ENCODE data around the gene ITGB2. TPM values are rescaled to one million over a fixed set of nuclear protein-coding genes. Genes with fewer than 3 reads are reported as not detected.

The ITGB2 gene
- total RNA-seq, 1 donor from 2014 or later = 19.8 TPM

GRCh38 chr21:44856131-44856530 is 64.6 kb downstream of the ITGB2 start:
- Histone ChIP-seq H3K27ac (ENCODE audit: low read depth, low read length) (peak overlapping the region; percentile 57), H3K36me3 (ENCODE audit: control insufficient read depth in 3 of 3, insufficient read depth in 3 of 3, low read length in 3 of 3) (peaks cover 40 to 53% (median 45%) of the 10 kb centered on the region in 3 donors), H3K9ac (ENCODE audit: low read depth in 1 of 3, low read length in 3 of 3) (peak overlapping the region in 1 of 3 donors; percentile 65), H3K9me3 (ENCODE audit: control insufficient read depth in 3 of 3, low read length in 3 of 3) (no peaks in the 10 kb centered on the region), H3K4me1 (ENCODE audit: control insufficient read depth in 3 of 3, insufficient read depth in 3 of 3, low read length in 3 of 3) (peaks cover 10 to 44% (median 41%) of the 10 kb centered on the region in 3 donors), H3K27me3 (ENCODE audit: control insufficient read depth in 3 of 3, insufficient read depth in 3 of 3, low read length in 3 of 3) (no peaks in the 10 kb centered on the region), H3K4me3 (ENCODE audit: low read length in 3 of 3) (peak overlapping the region in 1 of 3 donors; percentile 0)

- H3K36me3 ChIP-seq (ENCODE audit: control insufficient read depth in 3 of 3, insufficient read depth in 3 of 3, low read length in 3 of 3) = peaks cover 45 to 56% (median 47%) of the 10 kb centered on the region in 3 donors
- no peaks in the 10 kb centered on the region for H3K9me3 ChIP-seq (ENCODE audit: control insufficient read depth in 3 of 3, low read length in 3 of 3)
- H3K27ac ChIP-seq (ENCODE audit: low read depth, low read length) = peak overlapping the region; percentile 57
- no peak overlapping the region for H3K4me3 ChIP-seq (ENCODE audit: low read length in 3 of 3)
- H3K27me3 ChIP-seq (ENCODE audit: control insufficient read depth in 3 of 3, insufficient read depth in 3 of 3, low read length in 3 of 3) = no peaks in the 10 kb centered on the region
- H3K9ac ChIP-seq (ENCODE audit: low read depth in 1 of 3, low read length in 3 of 3) = peak overlapping the region in 2 of 3 donors; percentile 25 to 65
- H3K4me1 ChIP-seq (ENCODE audit: control insufficient read depth in 3 of 3, insufficient read depth in 3 of 3, low read length in 3 of 3) = peaks cover 10 to 50% (median 41%) of the 10 kb centered on the region in 3 donors
Observed at GRCh38 chr21:44855572-44855971, 65.1 kb downstream of the ITGB2 start.

- Histone ChIP-seq H3K9ac (ENCODE audit: low read depth in 1 of 3, low read length in 3 of 3) (peak overlapping the region in 1 of 3 donors; percentile 65), H3K4me1 (ENCODE audit: control insufficient read depth in 3 of 3, insufficient read depth in 3 of 3, low read length in 3 of 3) (peaks cover 10 to 54% (median 41%) of the 10 kb centered on the region in 3 donors), H3K36me3 (ENCODE audit: control insufficient read depth in 3 of 3, insufficient read depth in 3 of 3, low read length in 3 of 3) (peaks cover 48 to 60% (median 54%) of the 10 kb centered on the region in 3 donors), H3K9me3 (ENCODE audit: control insufficient read depth in 3 of 3, low read length in 3 of 3) (no peaks in the 10 kb centered on the region), H3K27me3 (ENCODE audit: control insufficient read depth in 3 of 3, insufficient read depth in 3 of 3, low read length in 3 of 3) (no peaks in the 10 kb centered on the region), H3K4me3 (ENCODE audit: low read length in 3 of 3) (no peak overlapping the region), H3K27ac (ENCODE audit: low read depth, low read length) (peak overlapping the region; percentile 57)
Observed at GRCh38 chr21:44854664-44855446, 65.8 kb downstream of the ITGB2 start.

GRCh38 chr21:44854391-44854663 is 66.4 kb downstream of the ITGB2 start:
- H3K4me3 ChIP-seq (ENCODE audit: low read length in 3 of 3) = no peak overlapping the region
- peaks cover 48 to 61% (median 56%) of the 10 kb centered on the region in 3 donors for H3K36me3 ChIP-seq (ENCODE audit: control insufficient read depth in 3 of 3, insufficient read depth in 3 of 3, low read length in 3 of 3)
- H3K9ac ChIP-seq (ENCODE audit: low read depth in 1 of 3, low read length in 3 of 3) = no peak overlapping the region
- H3K27me3 ChIP-seq (ENCODE audit: control insufficient read depth in 3 of 3, insufficient read depth in 3 of 3, low read length in 3 of 3) = no peaks in the 10 kb centered on the region
- H3K9me3 ChIP-seq (ENCODE audit: control insufficient read depth in 3 of 3, low read length in 3 of 3) = no peaks in the 10 kb centered on the region
- peak overlapping the region; percentile 57 for H3K27ac ChIP-seq (ENCODE audit: low read depth, low read length)
- H3K4me1 ChIP-seq (ENCODE audit: control insufficient read depth in 3 of 3, insufficient read depth in 3 of 3, low read length in 3 of 3) = peaks cover 10 to 54% (median 41%) of the 10 kb centered on the region in 3 donors

- no peak overlapping the region for H3K4me3 ChIP-seq (ENCODE audit: low read length in 3 of 3)
- peaks cover 48 to 60% (median 57%) of the 10 kb centered on the region in 3 donors for H3K36me3 ChIP-seq (ENCODE audit: control insufficient read depth in 3 of 3, insufficient read depth in 3 of 3, low read length in 3 of 3)
- peaks cover 8 to 50% (median 37%) of the 10 kb centered on the region in 3 donors for H3K4me1 ChIP-seq (ENCODE audit: control insufficient read depth in 3 of 3, insufficient read depth in 3 of 3, low read length in 3 of 3)
- no peaks in the 10 kb centered on the region for H3K27me3 ChIP-seq (ENCODE audit: control insufficient read depth in 3 of 3, insufficient read depth in 3 of 3, low read length in 3 of 3)
- H3K27ac ChIP-seq (ENCODE audit: low read depth, low read length) = no peak overlapping the region
- no peaks in the 10 kb centered on the region for H3K9me3 ChIP-seq (ENCODE audit: control insufficient read depth in 3 of 3, low read length in 3 of 3)
- H3K9ac ChIP-seq (ENCODE audit: low read depth in 1 of 3, low read length in 3 of 3) = no peak overlapping the region
Observed at GRCh38 chr21:44853601-44854390, 66.9 kb downstream of the ITGB2 start.

- Histone ChIP-seq H3K4me3 (ENCODE audit: low read length in 3 of 3) (no peak overlapping the region), H3K36me3 (ENCODE audit: control insufficient read depth in 3 of 3, insufficient read depth in 3 of 3, low read length in 3 of 3) (peaks cover 46 to 51% (median 47%) of the 10 kb centered on the region in 3 donors), H3K4me1 (ENCODE audit: control insufficient read depth in 3 of 3, insufficient read depth in 3 of 3, low read length in 3 of 3) (peaks cover 17 to 58% (median 42%) of the 10 kb centered on the region in 3 donors), H3K27me3 (ENCODE audit: control insufficient read depth in 3 of 3, insufficient read depth in 3 of 3, low read length in 3 of 3) (no peaks in the 10 kb centered on the region), H3K9ac (ENCODE audit: low read depth in 1 of 3, low read length in 3 of 3) (peak overlapping the region in 1 of 3 donors; percentile 57), H3K9me3 (ENCODE audit: control insufficient read depth in 3 of 3, low read length in 3 of 3) (no peaks in the 10 kb centered on the region), H3K27ac (ENCODE audit: low read depth, low read length) (no peak overlapping the region)
Observed at GRCh38 chr21:44850905-44851657, 69.6 kb downstream of the ITGB2 start.

- H3K9ac ChIP-seq (ENCODE audit: low read depth in 1 of 3, low read length in 3 of 3) = no peak overlapping the region
- H3K36me3 ChIP-seq (ENCODE audit: control insufficient read depth in 3 of 3, insufficient read depth in 3 of 3, low read length in 3 of 3) = peaks cover 44 to 46% (median 45%) of the 10 kb centered on the region in 3 donors
- no peak overlapping the region for H3K27ac ChIP-seq (ENCODE audit: low read depth, low read length)
- H3K9me3 ChIP-seq (ENCODE audit: control insufficient read depth in 3 of 3, low read length in 3 of 3) = no peaks in the 10 kb centered on the region
- peaks cover 0 to 5% (median 4%) of the 10 kb centered on the region in 3 donors for H3K27me3 ChIP-seq (ENCODE audit: control insufficient read depth in 3 of 3, insufficient read depth in 3 of 3, low read length in 3 of 3)
- H3K4me3 ChIP-seq (ENCODE audit: low read length in 3 of 3) = no peak overlapping the region
- H3K4me1 ChIP-seq (ENCODE audit: control insufficient read depth in 3 of 3, insufficient read depth in 3 of 3, low read length in 3 of 3) = peaks cover 18 to 59% (median 43%) of the 10 kb centered on the region in 3 donors
Observed at GRCh38 chr21:44850208-44850800, 70.4 kb downstream of the ITGB2 start.

GRCh38 chr21:44849616-44850130 is 71.0 kb downstream of the ITGB2 start:
- H3K36me3 ChIP-seq (ENCODE audit: control insufficient read depth in 3 of 3, insufficient read depth in 3 of 3, low read length in 3 of 3) = peaks cover 38 to 42% (median 39%) of the 10 kb centered on the region in 3 donors
- no peak overlapping the region for H3K9ac ChIP-seq (ENCODE audit: low read depth in 1 of 3, low read length in 3 of 3)
- no peak overlapping the region for H3K27ac ChIP-seq (ENCODE audit: low read depth, low read length)
- H3K9me3 ChIP-seq (ENCODE audit: control insufficient read depth in 3 of 3, low read length in 3 of 3) = no peaks in the 10 kb centered on the region
- H3K27me3 ChIP-seq (ENCODE audit: control insufficient read depth in 3 of 3, insufficient read depth in 3 of 3, low read length in 3 of 3) = peaks cover under 1 to 6% (median 6%) of the 10 kb centered on the region in 3 donors
- H3K4me3 ChIP-seq (ENCODE audit: low read length in 3 of 3) = no peak overlapping the region
- peaks cover 19 to 53% (median 38%) of the 10 kb centered on the region in 3 donors for H3K4me1 ChIP-seq (ENCODE audit: control insufficient read depth in 3 of 3, insufficient read depth in 3 of 3, low read length in 3 of 3)

GRCh38 chr21:44848821-44849521 is 71.7 kb downstream of the ITGB2 start:
- peaks cover 5 to 11% (median 6%) of the 10 kb centered on the region in 3 donors for H3K27me3 ChIP-seq (ENCODE audit: control insufficient read depth in 3 of 3, insufficient read depth in 3 of 3, low read length in 3 of 3)
- no peak overlapping the region for H3K9ac ChIP-seq (ENCODE audit: low read depth in 1 of 3, low read length in 3 of 3)
- peaks cover 19 to 47% (median 31%) of the 10 kb centered on the region in 3 donors for H3K4me1 ChIP-seq (ENCODE audit: control insufficient read depth in 3 of 3, insufficient read depth in 3 of 3, low read length in 3 of 3)
- peaks cover 31 to 38% (median 32%) of the 10 kb centered on the region in 3 donors for H3K36me3 ChIP-seq (ENCODE audit: control insufficient read depth in 3 of 3, insufficient read depth in 3 of 3, low read length in 3 of 3)
- no peak overlapping the region for H3K27ac ChIP-seq (ENCODE audit: low read depth, low read length)
- no peaks in the 10 kb centered on the region for H3K9me3 ChIP-seq (ENCODE audit: control insufficient read depth in 3 of 3, low read length in 3 of 3)
- no peak overlapping the region for H3K4me3 ChIP-seq (ENCODE audit: low read length in 3 of 3)

Data from skeletal muscle tissue (tissue), 4 donors.